Activated CD8-positive, alpha-beta T cell treated with anti-CD3 and anti-CD28 coated beads, Interleukin-2, amount 10 ng/mL, durations not matched to agents 7 days and 5 days (primary cell): ENCODE data around the gene LRRC28. TPM values are rescaled to one million over a fixed set of nuclear protein-coding genes. Genes with fewer than 3 reads are reported as not detected.

Experiments used
- ATAC-seq: fragments of 150-1000 bp; cut with Tn5 transposase; one replicate; pipeline ENCODE4 v1.10.0; 2021; ENCODE audit warnings: moderate library complexity
- CTCF ChIA-PET: fragments of 350-600 bp; sonication (Branson Sonifier 250); formaldehyde crosslinking; loops from one replicate; lab custom pipeline; 2021; ENCODE audit warnings: antibody characterized with exemption; lab: Charles Lee
- POLR2A ChIA-PET: fragments of 350-600 bp; sonication (Branson Sonifier 250); formaldehyde crosslinking; loops from one replicate; lab custom pipeline; 2021; ENCODE audit warnings: antibody characterized with exemption; lab: Charles Lee
- DNase-seq: peaks from one replicate; pipeline ENCODE4 v3.0.0-alpha.2; 2020
- H3K27ac Mint-ChIP-seq: one replicate; pipeline ENCODE4 v1.8.0; 2021; ENCODE audit warnings: mild to moderate bottlenecking, mixed read lengths
- H3K27me3 Mint-ChIP-seq: one replicate; pipeline ENCODE4 v1.8.0; 2021; ENCODE audit warnings: low read depth, mixed read lengths
- H3K36me3 Mint-ChIP-seq: one replicate; pipeline ENCODE4 v1.8.0; 2021; ENCODE audit warnings: low read depth, mixed read lengths
- H3K4me1 Mint-ChIP-seq: one replicate; pipeline ENCODE4 v1.8.0; 2021; ENCODE audit warnings: low read depth, mixed read lengths
- H3K4me3 Mint-ChIP-seq: one replicate; pipeline ENCODE4 v1.8.0; 2021; ENCODE audit warnings: mild to moderate bottlenecking, mixed read lengths
- H3K9me3 Mint-ChIP-seq: one replicate; pipeline ENCODE4 v1.8.0; 2022; ENCODE audit warnings: mixed read lengths; ENCODE audit not compliant: insufficient read depth
- total RNA-seq, 2 experiments: library from RNA; stranded (reverse); gene quantifications; one replicate each; pipeline ENCODE4 v1.2.3, GENCODE V29; 2021

The LRRC28 gene
- total RNA-seq, 2 experiments from 2014 or later = 18.3 to 19.3 TPM

DNA sequence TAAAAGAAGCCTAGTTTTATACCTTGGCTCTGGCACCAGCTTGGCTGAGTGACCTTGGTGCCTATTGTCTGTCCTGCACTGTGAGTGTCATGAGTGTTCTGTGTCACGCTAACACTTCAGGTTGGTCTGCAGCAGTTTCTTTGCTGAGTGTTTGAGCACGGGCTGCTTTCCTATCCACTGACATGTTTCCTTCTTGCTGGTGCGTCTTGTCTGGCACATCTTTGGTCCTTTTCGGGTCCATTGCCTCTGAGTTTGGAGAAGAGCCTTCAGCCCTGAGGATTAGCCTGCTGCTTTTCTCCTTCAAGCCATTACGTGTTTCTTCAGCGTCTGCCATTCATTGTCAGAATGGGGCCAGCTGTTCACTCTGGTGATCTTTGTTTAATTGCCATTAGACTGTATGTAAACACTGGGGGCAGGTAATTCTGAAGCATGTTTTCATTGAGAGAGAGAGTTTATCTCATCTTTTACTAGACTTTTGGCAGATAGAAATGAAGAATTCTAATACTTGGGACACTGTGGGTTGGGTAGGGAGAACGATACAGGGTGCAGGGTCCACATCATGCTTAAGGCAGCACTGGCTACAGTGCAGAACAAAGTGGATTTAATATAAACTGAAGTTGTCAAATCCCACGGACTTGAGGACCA, 55.5 kb downstream of the LRRC28 start:
- Mint-ChIP-seq H3K9me3 (no peaks in the 10 kb centered on the region), H3K4me1 (no peaks in the 10 kb centered on the region), H3K36me3 (no peaks in the 10 kb centered on the region), H3K4me3 (no peak overlapping the region), H3K27me3 (no peaks in the 10 kb centered on the region), H3K27ac (no peak overlapping the region)
- no peak for DNase-seq
- ChIA-PET POLR2A (no interaction called here), CTCF (interaction anchor here (1.2 kb wide), 1 partner anchor 37 kb away, joined by 3 read pairs; no protein-coding TSS in a partner anchor)
- ATAC-seq = no peak

DNA sequence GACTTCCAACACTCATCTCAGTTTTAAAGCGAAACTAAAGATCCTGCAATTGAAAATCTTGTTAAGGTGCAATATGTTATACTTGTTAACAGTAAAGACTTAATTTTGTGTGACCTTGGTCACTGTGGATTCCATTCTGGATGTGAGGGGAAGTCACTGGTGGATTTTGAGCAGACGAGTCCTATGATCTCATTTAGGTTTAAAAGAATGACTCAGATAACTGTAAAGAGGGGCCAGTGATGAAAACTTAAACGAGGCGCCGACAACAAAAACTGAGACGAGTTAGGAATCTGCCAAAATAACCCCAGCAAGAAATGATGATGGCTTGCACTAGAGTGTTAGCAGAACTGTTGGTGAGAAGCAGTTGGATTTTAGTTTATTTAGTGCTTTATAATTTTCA, 56.5 kb downstream of the LRRC28 start:
- ATAC-seq (no peak), DNase-seq (no peak)
- ChIA-PET CTCF (no interaction called here), POLR2A (no interaction called here)
- no peaks in the 10 kb centered on the region for H3K27me3 Mint-ChIP-seq
- no peaks in the 10 kb centered on the region for H3K4me1 Mint-ChIP-seq
- H3K9me3 Mint-ChIP-seq = no peaks in the 10 kb centered on the region
- H3K4me3 Mint-ChIP-seq = no peak overlapping the region
- H3K27ac Mint-ChIP-seq = no peak overlapping the region
- H3K36me3 Mint-ChIP-seq = peaks cover 2% of the 10 kb centered on the region

DNA sequence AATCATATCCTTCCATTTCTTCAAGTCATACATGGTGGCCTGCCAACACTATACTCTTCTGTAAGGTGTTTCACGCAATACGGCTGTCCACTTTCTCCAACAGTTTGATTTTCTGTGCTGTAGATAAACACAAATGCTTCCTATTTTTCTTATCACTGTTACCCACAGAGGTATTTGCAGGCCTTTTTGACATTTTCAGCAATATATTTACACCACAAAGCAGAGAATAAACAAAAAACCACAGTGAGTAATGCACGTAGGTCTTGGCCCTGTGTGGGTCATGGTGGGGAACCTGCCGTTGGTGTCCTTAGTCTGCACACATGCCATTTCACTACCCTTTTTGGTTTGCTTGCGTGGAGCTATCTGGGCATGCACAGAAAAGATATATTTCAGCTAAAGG, 59.5 kb downstream of the LRRC28 start:
- H3K27ac Mint-ChIP-seq = no peak overlapping the region
- ATAC-seq = no peak
- CTCF ChIA-PET = no interaction called here
- DNase-seq = no peak
- H3K4me1 Mint-ChIP-seq = no peaks in the 10 kb centered on the region
- no peaks in the 10 kb centered on the region for H3K27me3 Mint-ChIP-seq
- peaks cover 9% of the 10 kb centered on the region for H3K36me3 Mint-ChIP-seq
- POLR2A ChIA-PET = no interaction called here
- H3K4me3 Mint-ChIP-seq = no peak overlapping the region
- H3K9me3 Mint-ChIP-seq = peaks cover 6% of the 10 kb centered on the region

DNA sequence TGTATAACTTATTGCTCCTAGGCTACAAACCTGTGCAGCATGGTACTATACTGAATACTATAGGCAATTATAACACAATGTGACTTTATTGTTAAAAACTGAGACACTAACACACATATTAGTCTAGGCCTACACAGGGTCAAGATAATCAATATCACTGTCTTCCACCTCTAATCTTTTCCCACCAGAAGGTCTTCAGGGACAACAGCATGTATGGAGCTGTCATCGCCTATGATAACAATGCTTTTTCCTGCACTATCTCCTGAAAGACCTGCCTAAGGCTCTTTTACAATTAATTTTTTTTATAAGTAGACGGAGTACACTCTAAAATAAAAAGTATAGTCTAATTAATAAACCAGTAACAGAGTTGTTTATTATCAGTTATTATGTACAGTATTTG, 60.9 kb downstream of the LRRC28 start:
- no peaks in the 10 kb centered on the region for H3K4me1 Mint-ChIP-seq
- CTCF ChIA-PET = interaction anchor here (0.7 to 1.9 kb wide), 2 partner anchors 51 to 392 kb away, joined by 3 to 4 read pairs; no protein-coding TSS in a partner anchor
- H3K36me3 Mint-ChIP-seq = peaks cover 11% of the 10 kb centered on the region
- H3K9me3 Mint-ChIP-seq = peaks cover 6% of the 10 kb centered on the region
- H3K4me3 Mint-ChIP-seq = no peak overlapping the region
- DNase-seq = no peak
- H3K27ac Mint-ChIP-seq = no peak overlapping the region
- no peaks in the 10 kb centered on the region for H3K27me3 Mint-ChIP-seq
- POLR2A ChIA-PET = no interaction called here
- no peak for ATAC-seq

DNA sequence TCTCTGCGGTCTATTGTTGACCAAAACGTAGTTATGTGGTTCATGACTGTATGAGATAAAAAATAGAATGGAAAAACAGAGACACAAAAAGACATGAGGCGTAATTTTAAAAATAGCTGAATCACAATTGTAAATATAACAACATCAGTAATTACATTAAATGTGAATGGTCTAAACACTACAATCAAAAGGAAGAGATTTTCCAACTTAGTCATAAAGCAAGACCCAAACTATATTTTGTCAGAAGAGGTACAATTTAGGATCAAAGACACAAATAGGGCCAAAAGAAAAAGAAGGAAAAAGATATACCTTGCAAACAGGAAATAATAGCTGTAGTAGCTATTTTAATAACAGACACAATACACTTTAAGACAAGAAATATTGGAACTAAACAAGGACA, 61.5 kb downstream of the LRRC28 start:
- Mint-ChIP-seq H3K4me3 (no peak overlapping the region), H3K27ac (no peak overlapping the region), H3K27me3 (no peaks in the 10 kb centered on the region), H3K4me1 (no peaks in the 10 kb centered on the region), H3K9me3 (peaks cover 6% of the 10 kb centered on the region), H3K36me3 (peaks cover 11% of the 10 kb centered on the region)
- ATAC-seq (no peak), DNase-seq (no peak)
- POLR2A ChIA-PET = interaction anchor here (0.5 kb wide), 1 partner anchor 421 kb away, joined by 3 read pairs; the partner anchor contains the start of gene LYSMD4
- CTCF ChIA-PET = interaction anchor here (0.7 to 1.9 kb wide), 2 partner anchors 50 to 391 kb away, joined by 3 to 4 read pairs; no protein-coding TSS in a partner anchor

DNA sequence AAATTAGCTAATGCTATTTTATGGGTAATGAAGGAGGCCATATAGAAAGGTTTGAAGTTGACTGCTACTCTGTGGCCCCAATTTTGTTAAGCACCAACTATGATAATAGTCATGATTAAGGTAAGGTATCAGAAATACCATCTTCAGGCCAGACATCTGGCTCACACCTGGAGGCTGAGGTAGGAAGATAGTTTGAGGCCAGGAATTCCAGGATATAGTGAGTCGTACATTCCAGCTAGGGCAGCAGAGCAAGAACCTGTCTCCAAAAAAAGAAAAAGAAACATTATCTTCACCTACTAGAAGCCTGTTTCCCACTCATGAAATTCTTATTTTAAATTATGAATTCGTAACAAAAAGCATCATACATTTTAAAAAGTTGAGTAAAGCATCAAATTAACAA, 64.4 kb downstream of the LRRC28 start:
- Mint-ChIP-seq H3K9me3 (peaks cover 6% of the 10 kb centered on the region), H3K36me3 (peaks cover 12% of the 10 kb centered on the region), H3K27me3 (no peaks in the 10 kb centered on the region), H3K4me1 (no peaks in the 10 kb centered on the region), H3K4me3 (no peak overlapping the region), H3K27ac (no peak overlapping the region)
- ChIA-PET CTCF (interaction anchor here (1.8 kb wide), 1 partner anchor 389 kb away, joined by 6 read pairs; no protein-coding TSS in a partner anchor), POLR2A (no interaction called here)
- DNase-seq (no peak), ATAC-seq (no peak)

DNA sequence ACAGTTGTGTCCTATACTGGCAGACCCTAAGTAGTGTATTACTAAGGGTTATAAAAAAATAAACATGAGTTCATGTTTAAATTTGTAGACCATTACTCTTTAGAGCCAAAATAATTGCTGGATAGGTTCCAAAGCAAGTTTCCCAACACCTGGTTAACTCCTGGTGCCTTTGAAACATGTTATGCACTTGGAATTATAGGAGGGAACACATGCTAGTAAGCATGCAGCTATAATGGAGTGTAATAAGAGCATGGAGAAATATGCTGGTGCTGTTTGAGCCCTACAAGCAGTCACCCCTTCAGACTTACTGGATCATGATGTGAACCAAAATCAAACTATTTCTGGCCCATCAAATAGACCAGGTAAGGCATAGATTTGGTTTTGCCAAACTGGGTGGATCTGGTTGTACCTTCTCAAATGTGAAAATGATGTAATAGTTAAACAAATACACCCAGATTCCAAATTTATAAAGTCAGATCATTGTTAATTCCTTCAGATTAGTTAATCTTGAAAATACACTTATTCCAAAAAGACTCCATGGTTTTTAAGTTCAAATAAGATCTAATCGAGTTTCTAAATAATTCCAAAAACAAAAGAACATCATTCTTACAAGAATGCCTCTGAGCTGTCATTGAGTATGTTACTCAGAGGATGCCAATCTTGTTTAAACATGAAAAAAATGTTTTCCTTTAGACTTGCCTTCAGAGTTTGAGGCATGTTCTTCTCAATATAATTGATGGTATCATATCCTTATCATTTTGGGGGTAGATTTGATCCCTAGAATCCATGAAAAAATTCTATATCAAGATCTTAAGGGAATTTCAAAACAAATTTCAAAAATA, 69.3 kb downstream of the LRRC28 start:
- no peak overlapping the region for H3K27ac Mint-ChIP-seq
- peaks cover 7% of the 10 kb centered on the region for H3K4me1 Mint-ChIP-seq
- no peaks in the 10 kb centered on the region for H3K27me3 Mint-ChIP-seq
- no peaks in the 10 kb centered on the region for H3K9me3 Mint-ChIP-seq
- POLR2A ChIA-PET = no interaction called here
- CTCF ChIA-PET = no interaction called here
- H3K36me3 Mint-ChIP-seq = peaks cover 3% of the 10 kb centered on the region
- ATAC-seq (no peak), DNase-seq (no peak)
- H3K4me3 Mint-ChIP-seq = no peak overlapping the region

DNA sequence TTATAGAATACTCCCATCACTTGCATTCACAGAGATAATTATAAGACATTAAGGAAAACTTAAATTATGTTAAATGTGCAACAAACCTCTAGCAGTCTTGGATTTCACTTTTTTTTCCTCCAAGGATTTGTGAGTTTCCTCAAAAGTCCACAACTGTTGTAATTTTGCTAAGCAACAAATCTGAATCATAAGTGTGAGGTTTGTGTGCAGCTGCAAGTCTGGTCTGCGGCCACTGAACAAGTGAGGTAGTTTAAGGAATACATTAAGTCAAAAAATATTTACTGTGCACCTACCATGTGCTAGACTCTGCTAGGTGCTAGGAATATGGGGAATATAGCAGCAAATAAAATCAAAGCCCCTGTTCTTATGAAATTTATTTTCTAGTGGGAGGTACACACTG, 70.2 kb downstream of the LRRC28 start:
- POLR2A ChIA-PET = no interaction called here
- no peak for DNase-seq
- H3K4me1 Mint-ChIP-seq = peaks cover 7% of the 10 kb centered on the region
- H3K4me3 Mint-ChIP-seq = no peak overlapping the region
- H3K9me3 Mint-ChIP-seq = no peaks in the 10 kb centered on the region
- no peaks in the 10 kb centered on the region for H3K27me3 Mint-ChIP-seq
- H3K36me3 Mint-ChIP-seq = peaks cover 2% of the 10 kb centered on the region
- CTCF ChIA-PET = no interaction called here
- no peak overlapping the region for H3K27ac Mint-ChIP-seq
- ATAC-seq = no peak

DNA sequence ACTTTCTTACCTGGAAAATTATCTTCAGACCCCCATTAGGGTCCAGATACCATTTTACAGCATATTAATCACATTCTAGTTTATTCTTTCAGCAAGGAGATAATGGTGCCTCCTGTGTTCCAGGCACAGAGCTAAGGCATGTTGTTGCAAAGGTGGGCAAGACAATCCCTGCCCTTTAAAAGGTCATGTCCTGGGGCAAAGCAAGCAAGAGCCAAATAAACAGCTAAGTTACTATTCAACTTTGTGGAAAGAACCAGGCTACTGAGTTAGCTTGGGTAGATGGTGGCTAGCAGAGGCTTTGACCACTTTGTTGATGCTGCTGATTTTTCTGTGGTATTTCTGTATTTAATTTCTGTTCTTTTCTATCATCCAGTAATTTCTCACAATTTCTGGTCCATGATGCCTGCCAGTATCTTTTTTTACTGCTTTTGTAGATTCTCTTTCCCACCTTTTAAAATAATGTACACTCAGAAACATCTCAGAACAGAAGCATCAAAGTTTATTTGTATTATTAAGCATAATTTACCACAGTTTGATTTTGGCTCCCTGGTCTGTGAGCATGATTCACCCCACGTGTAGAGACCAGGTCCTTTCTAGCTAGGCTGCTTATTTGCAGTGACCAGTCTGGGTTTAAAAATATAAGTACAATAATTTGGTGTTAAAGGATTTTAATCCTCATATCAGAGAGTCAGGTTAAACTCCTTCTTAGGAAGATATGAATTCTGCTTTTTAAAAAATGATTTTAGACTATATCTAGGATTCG, 71.5 kb downstream of the LRRC28 start:
- peaks cover 7% of the 10 kb centered on the region for H3K4me1 Mint-ChIP-seq
- ATAC-seq (no peak), DNase-seq (no peak)
- no peaks in the 10 kb centered on the region for H3K27me3 Mint-ChIP-seq
- H3K4me3 Mint-ChIP-seq = no peak overlapping the region
- ChIA-PET CTCF (interaction anchor here (1.0 kb wide), 1 partner anchor 381 kb away, joined by 3 read pairs; no protein-coding TSS in a partner anchor), POLR2A (no interaction called here)
- peaks cover 2% of the 10 kb centered on the region for H3K36me3 Mint-ChIP-seq
- H3K9me3 Mint-ChIP-seq = no peaks in the 10 kb centered on the region
- H3K27ac Mint-ChIP-seq = no peak overlapping the region

DNA sequence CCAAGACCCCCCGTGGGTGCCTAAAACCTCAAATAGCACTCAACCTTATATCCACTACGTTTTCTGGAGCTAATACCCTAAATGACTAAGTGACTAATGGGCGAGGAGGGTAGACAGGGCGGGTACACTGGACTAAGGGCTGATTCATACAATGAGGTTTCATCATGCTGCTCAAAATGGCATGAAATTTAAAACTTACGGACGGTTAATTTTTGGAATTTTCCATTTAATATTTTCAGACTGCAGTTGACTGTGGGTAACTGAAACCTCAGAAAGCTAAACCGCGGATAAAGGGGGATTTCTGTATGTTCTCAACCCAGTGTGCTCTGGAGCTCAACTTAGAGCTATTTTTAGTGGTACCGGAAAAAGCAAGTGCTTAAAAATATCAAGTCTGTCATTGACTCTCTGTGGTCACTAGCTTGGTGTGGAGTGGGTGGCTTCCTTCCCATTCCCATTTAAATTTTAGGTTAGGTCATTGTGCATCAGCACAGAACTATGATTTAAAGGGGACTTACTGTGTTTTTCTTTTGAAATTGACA, 72.9 kb downstream of the LRRC28 start:
- no peak overlapping the region for H3K27ac Mint-ChIP-seq
- POLR2A ChIA-PET = no interaction called here

DNA sequence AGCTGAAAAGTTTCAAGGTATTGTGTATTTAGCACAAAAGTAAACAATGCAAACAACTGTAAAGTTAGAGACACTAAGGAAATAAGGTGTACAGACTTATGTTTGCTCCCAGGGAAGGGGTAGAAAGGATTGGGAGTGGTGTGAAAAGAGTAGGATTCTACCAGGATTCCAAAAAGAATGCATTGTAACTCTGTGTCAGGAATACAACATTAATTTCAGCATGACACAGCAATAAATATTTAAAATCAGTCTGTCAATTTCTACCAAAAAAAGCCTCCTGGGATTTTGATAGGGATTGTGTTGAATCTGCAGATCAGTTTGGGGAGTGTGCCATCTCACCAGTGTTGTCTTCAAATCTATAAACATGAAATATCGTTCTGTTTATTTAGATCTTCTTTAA, 73.4 kb downstream of the LRRC28 start:
- H3K9me3 Mint-ChIP-seq = no peaks in the 10 kb centered on the region
- ChIA-PET POLR2A (no interaction called here), CTCF (interaction anchor here (1.3 kb wide), 1 partner anchor 9 kb away, joined by 5 read pairs; no protein-coding TSS in a partner anchor)
- H3K27me3 Mint-ChIP-seq = no peaks in the 10 kb centered on the region
- ATAC-seq = no peak
- no peak overlapping the region for H3K4me3 Mint-ChIP-seq
- no peak overlapping the region for H3K27ac Mint-ChIP-seq
- H3K36me3 Mint-ChIP-seq = no peaks in the 10 kb centered on the region
- peaks cover 7% of the 10 kb centered on the region for H3K4me1 Mint-ChIP-seq
- no peak for DNase-seq

More for the DNA sequence above, 72.9 kb downstream of the LRRC28 start:
- H3K36me3 Mint-ChIP-seq = peaks cover under 1% of the 10 kb centered on the region
- peaks cover 7% of the 10 kb centered on the region for H3K4me1 Mint-ChIP-seq
- DNase-seq = no peak
- ATAC-seq = no peak
- H3K4me3 Mint-ChIP-seq = no peak overlapping the region
- H3K9me3 Mint-ChIP-seq = no peaks in the 10 kb centered on the region
- H3K27me3 Mint-ChIP-seq = no peaks in the 10 kb centered on the region
- CTCF ChIA-PET = interaction anchor here (1.3 kb wide), 1 partner anchor 10 kb away, joined by 5 read pairs; no protein-coding TSS in a partner anchor
